ENCODE data around the gene FAAP100. TPM values are rescaled to one million over a fixed set of nuclear protein-coding genes. Genes with fewer than 3 reads are reported as not detected.

Gene FAAP100
- total and polyA plus RNA-seq, 2 donors (not counting 1 experiment from before 2014, with no cell fraction given): 62.0 to 72.7 TPM

GRCh38 chr17:81572563-81573168 is 20.5 kb upstream of the FAAP100 start:
- TF ChIP-seq EZH2 (IDR thresholded peaks at IDR 0.05; ENCODE audit: borderline replicate concordance, insufficient read depth, low read depth, low read length, poor library complexity, severe bottlenecking) (no peak), CTCF (IDR thresholded peaks at IDR 0.05) (no peak)
- Histone ChIP-seq H4K20me1 (ENCODE audit: control insufficient read depth, insufficient read depth, low read length, poor library complexity, severe bottlenecking) (no peaks in the 10 kb centered on the region), H3K27ac (ENCODE audit: low read length in 2 of 2) (no peak overlapping the region), H3K27me3 (replicated peaks in 1 of 4; ENCODE audit: control extremely low read depth in 1 of 4, control insufficient read depth in 3 of 4, insufficient read depth in 4 of 4, low read length in 3 of 4) (no peaks in the 10 kb centered on the region), H3K79me2 (ENCODE audit: control insufficient read depth, insufficient read depth, low read length) (peaks cover 23% of the 10 kb centered on the region), H3K4me3 (ENCODE audit: control extremely low read depth in 1 of 5, extremely low read depth in 1 of 5, insufficient read depth in 1 of 5, low read depth in 2 of 5, low read length in 4 of 5) (no peak overlapping the region), H3K4me2 (replicated peaks; ENCODE audit: low read depth, low read length, poor library complexity, severe bottlenecking) (no peak overlapping the region), H3K36me3 (replicated peaks in 1 of 2; ENCODE audit: control extremely low read depth in 1 of 2, control insufficient read depth in 1 of 2, extremely low read depth in 1 of 2, insufficient read depth in 2 of 2, low read length in 1 of 2) (peaks cover 4 to 67% of the 10 kb centered on the region in 2 experiments), H3K9me3 (ENCODE audit: control extremely low read depth in 1 of 3, control insufficient read depth in 2 of 3, insufficient read depth in 1 of 3, low read length in 2 of 3) (no peaks in the 10 kb centered on the region), H3K9ac (ENCODE audit: low read length) (no peak overlapping the region), H2AFZ (ENCODE audit: insufficient read depth, low read depth, low read length, poor library complexity, severe bottlenecking) (no peak overlapping the region), H3K4me1 (ENCODE audit: control insufficient read depth in 2 of 2, insufficient read depth in 2 of 2, low read length in 2 of 2) (no peaks in the 10 kb centered on the region)
- ChIA-PET CTCF (no interaction called here), POLR2A (no interaction called here)
- DNase-seq (no peak), ATAC-seq (ENCODE audit: low read depth) (no peak)
- no peaks in the 10 kb centered on the region for H3K4me1 Mint-ChIP-seq
- no peak overlapping the region for H3K4me3 Mint-ChIP-seq
- WGBS (ENCODE audit: insufficient coverage): 100% methylated on average over 8 of the region's 12 CpGs
- no peak overlapping the region for H3K27ac Mint-ChIP-seq
- intact Hi-C loops (cut with micrococcal nuclease): no loop called here
- no peaks in the 10 kb centered on the region for H3K27me3 Mint-ChIP-seq
- no peaks in the 10 kb centered on the region for H3K9me3 Mint-ChIP-seq (ENCODE audit: insufficient read depth)

- no peak overlapping the region for H3K4me3 Mint-ChIP-seq
- no peaks in the 10 kb centered on the region for H3K9me3 Mint-ChIP-seq (ENCODE audit: insufficient read depth)
- H3K79me2 ChIP-seq (ENCODE audit: control insufficient read depth, insufficient read depth, low read length): peaks cover 11% of the 10 kb centered on the region
- no peaks in the 10 kb centered on the region for H4K20me1 ChIP-seq (ENCODE audit: control insufficient read depth, insufficient read depth, low read length, poor library complexity, severe bottlenecking)
- no peak overlapping the region for H3K27ac ChIP-seq (ENCODE audit: low read length in 2 of 2)
- peaks cover 9 to 73% of the 10 kb centered on the region in 2 experiments for H3K36me3 ChIP-seq (replicated peaks in 1 of 2; ENCODE audit: control extremely low read depth in 1 of 2, control insufficient read depth in 1 of 2, extremely low read depth in 1 of 2, insufficient read depth in 2 of 2, low read length in 1 of 2)
- DNase-seq: no peak
- ChIA-PET CTCF (interaction anchor here (2.2 kb wide), 1 partner anchor 30 kb away, joined by 7 read pairs; no protein-coding TSS in a partner anchor), POLR2A (no interaction called here)
- H3K27me3 ChIP-seq (replicated peaks in 1 of 4; ENCODE audit: control extremely low read depth in 1 of 4, control insufficient read depth in 3 of 4, insufficient read depth in 4 of 4, low read length in 3 of 4): no peaks in the 10 kb centered on the region
- intact Hi-C loops (cut with micrococcal nuclease): no loop called here
- H3K4me2 ChIP-seq (replicated peaks; ENCODE audit: low read depth, low read length, poor library complexity, severe bottlenecking): no peak overlapping the region
- no peaks in the 10 kb centered on the region for H3K4me1 ChIP-seq (ENCODE audit: control insufficient read depth in 2 of 2, insufficient read depth in 2 of 2, low read length in 2 of 2)
- no peaks in the 10 kb centered on the region for H3K9me3 ChIP-seq (ENCODE audit: control extremely low read depth in 1 of 3, control insufficient read depth in 2 of 3, insufficient read depth in 1 of 3, low read length in 2 of 3)
- H2AFZ ChIP-seq (ENCODE audit: insufficient read depth, low read depth, low read length, poor library complexity, severe bottlenecking): no peak overlapping the region
- ATAC-seq (ENCODE audit: low read depth): no peak
- H3K9ac ChIP-seq (ENCODE audit: low read length): no peak overlapping the region
- no peak overlapping the region for H3K4me3 ChIP-seq (ENCODE audit: control extremely low read depth in 1 of 5, extremely low read depth in 1 of 5, insufficient read depth in 1 of 5, low read depth in 2 of 5, low read length in 4 of 5)
- no peaks in the 10 kb centered on the region for H3K4me1 Mint-ChIP-seq
- TF ChIP-seq CTCF (IDR thresholded peaks at IDR 0.05) (no peak), EZH2 (IDR thresholded peaks at IDR 0.05; ENCODE audit: borderline replicate concordance, insufficient read depth, low read depth, low read length, poor library complexity, severe bottlenecking) (no peak)
- no peak overlapping the region for H3K27ac Mint-ChIP-seq
- WGBS (ENCODE audit: insufficient coverage): 93% methylated on average over 11 of the region's 11 CpGs
- no peaks in the 10 kb centered on the region for H3K27me3 Mint-ChIP-seq
Observed at GRCh38 chr17:81570964-81571363, 18.8 kb upstream of the FAAP100 start.

Data from B cell (primary cell).